Liver (tissue), 9 donors: Measurements from ENCODE around the gene CEACAM19. TPM values are rescaled to one million over a fixed set of nuclear protein-coding genes. Genes with fewer than 3 reads are reported as not detected.

Source experiments
- DNase-seq: peaks from one replicate; pipeline ENCODE4 v3.0.0-alpha.2; 2017; ENCODE audit warnings: low spot score
- H3K27ac ChIP-seq, 2 donors: one replicate each; pipeline ENCODE4 v1.7.0; 2013; ENCODE audit warnings: inconsistent platforms in 2 of 2, low read length in 2 of 2, control low read depth in 1 of 2, low read depth in 1 of 2, mild to moderate bottlenecking in 1 of 2
- H3K27me3 ChIP-seq, 4 donors: one replicate each; pipeline versions ENCODE4 v1.6.1 to v1.7.0; 2013; ENCODE audit warnings: low read length in 3 of 4, inconsistent platforms in 1 of 4, mild to moderate bottlenecking in 1 of 4, moderate library complexity in 1 of 4; ENCODE audit not compliant: control insufficient read depth in 4 of 4, insufficient read depth in 4 of 4
- H3K36me3 ChIP-seq, 4 donors: one replicate each; pipeline versions ENCODE4 v1.6.1 to v1.7.0; 2013; ENCODE audit warnings: low read length in 3 of 4, mild to moderate bottlenecking in 3 of 4, low read depth in 1 of 4, moderate library complexity in 1 of 4; ENCODE audit not compliant: control insufficient read depth in 4 of 4, insufficient read depth in 3 of 4
- H3K4me1 ChIP-seq, 4 donors: one replicate each; pipeline versions ENCODE4 v1.6.1 to v1.7.0; 2013; ENCODE audit warnings: low read length in 3 of 4, mild to moderate bottlenecking in 3 of 4, moderate library complexity in 1 of 4; ENCODE audit not compliant: control insufficient read depth in 4 of 4, insufficient read depth in 4 of 4
- H3K4me3 ChIP-seq, 3 donors: one replicate each; pipeline versions ENCODE4 v1.6.1 to v1.7.0; 2013; ENCODE audit warnings: low read length in 3 of 3, control low read depth in 1 of 3, low read depth in 1 of 3, mild to moderate bottlenecking in 1 of 3
- H3K9ac ChIP-seq, 2 donors: one replicate each; pipeline ENCODE4 v1.7.0; 2013; ENCODE audit warnings: low read length in 2 of 2, mild to moderate bottlenecking in 2 of 2, moderate library complexity in 2 of 2, control low read depth in 1 of 2, low read depth in 1 of 2
- H3K9me3 ChIP-seq, 4 donors: one replicate each; pipeline versions ENCODE4 v1.6.1 to v1.7.0; 2013; ENCODE audit warnings: low read length in 3 of 4; ENCODE audit not compliant: control insufficient read depth in 4 of 4
- ATF3 ChIP-seq: IDR thresholded peaks from 2 replicates; pipeline ENCODE4 v1.6.1; 2016; ENCODE audit warnings: antibody characterized with exemption
- CTCF ChIP-seq: fragments of 150-350 bp; IDR thresholded peaks from 2 replicates; pipeline ENCODE4 v1.5.1; 2017; ENCODE audit warnings: improper control_type of control experiment, low read depth, low read length; ENCODE audit not compliant: missing input control
- EGR1 ChIP-seq, 2 donors: IDR thresholded peaks; 2 replicates each; pipeline ENCODE4 v1.6.1; 2016 to 2018; ENCODE audit warnings: antibody characterized with exemption in 2 of 2, low read depth in 2 of 2
- FOXA1 ChIP-seq: IDR thresholded peaks from 2 replicates; pipeline ENCODE4 v1.6.1; 2016; ENCODE audit warnings: antibody characterized with exemption
- FOXA2 ChIP-seq: IDR thresholded peaks from 2 replicates; pipeline ENCODE4 v1.6.1; 2016; ENCODE audit warnings: antibody characterized with exemption
- HNF4A ChIP-seq, 2 donors: conservative IDR thresholded peaks; 2 replicates each; pipeline ENCODE4 v1.6.1; 2016; ENCODE audit warnings: antibody characterized with exemption in 2 of 2, mild to moderate bottlenecking in 2 of 2
- HNF4G ChIP-seq: IDR thresholded peaks from 2 replicates; pipeline ENCODE4 v1.6.1; 2016; ENCODE audit warnings: antibody characterized with exemption
- JUND ChIP-seq, 2 donors: IDR thresholded peaks; 2 replicates each; pipeline ENCODE4 v1.6.1; 2016; ENCODE audit warnings: antibody characterized with exemption in 2 of 2
- MAX ChIP-seq: IDR thresholded peaks from 2 replicates; pipeline ENCODE4 v1.6.1; 2016; ENCODE audit warnings: antibody characterized with exemption
- NR2F2 ChIP-seq: IDR thresholded peaks from 2 replicates; pipeline ENCODE4 v1.6.1; 2016; ENCODE audit warnings: antibody characterized with exemption
- RAD21 ChIP-seq, 2 donors: IDR thresholded peaks; 2 replicates each; pipeline ENCODE4 v1.6.1; 2016; ENCODE audit warnings: antibody characterized with exemption in 2 of 2, mild to moderate bottlenecking in 2 of 2
- REST ChIP-seq: IDR thresholded peaks from 2 replicates; pipeline ENCODE4 v1.6.1; 2016; ENCODE audit warnings: antibody characterized with exemption, mild to moderate bottlenecking
- RXRA ChIP-seq, 2 donors: IDR thresholded peaks; 2 replicates each; pipeline ENCODE4 v1.6.1; 2017 to 2018; ENCODE audit warnings: antibody characterized with exemption in 2 of 2, mild to moderate bottlenecking in 1 of 2
- SP1 ChIP-seq: IDR thresholded peaks from 2 replicates; pipeline ENCODE4 v1.6.1; 2018; ENCODE audit warnings: antibody characterized with exemption, mild to moderate bottlenecking
- TAF1 ChIP-seq: conservative IDR thresholded peaks from 2 replicates; pipeline ENCODE4 v1.6.1; 2016; ENCODE audit warnings: antibody characterized with exemption, mild to moderate bottlenecking
- ZBTB33 ChIP-seq: IDR thresholded peaks from 2 replicates; pipeline ENCODE4 v1.6.1; 2016; ENCODE audit warnings: antibody characterized with exemption
- WGBS: extraction: QIAGEN DNeasy Blood & Tissue Kit; methylation state at CpG from one replicate; pipeline ENCODE4 v1.1.7; 2013; 5-methylcytosine and 5-hydroxymethylcytosine counted together
- polyA plus RNA-seq, 2 donors: library from polyadenylated mRNA; stranded (reverse) in 1 of 2; unstranded in 1 of 2; fragments of 200-250 nt in 1 of 2; fragments of >200 nt in 1 of 2; fragmentation: Nextera tagmentation in 1 of 2; extraction: Ambion mirVana in 1 of 2; gene quantifications; one replicate each; pipeline versions ENCODE4 v1.2.1 to v1.2.3, GENCODE V29; 2013 to 2015
- total RNA-seq, 2 donors: library from RNA; depleted of rRNA; stranded (reverse); fragments of >200 nt; gene quantifications; one replicate each; pipeline ENCODE4 v1.2.3, GENCODE V29; 2014
- donor health status: healthy.
- donor health status: healthy.
- donor health status: healthy.
- donor health status: healthy.
- donor health status: healthy.

CEACAM19 gene
- total and polyA plus RNA-seq, 4 donors = 0.75 to 2.6 (median 1.3) TPM

DNA sequence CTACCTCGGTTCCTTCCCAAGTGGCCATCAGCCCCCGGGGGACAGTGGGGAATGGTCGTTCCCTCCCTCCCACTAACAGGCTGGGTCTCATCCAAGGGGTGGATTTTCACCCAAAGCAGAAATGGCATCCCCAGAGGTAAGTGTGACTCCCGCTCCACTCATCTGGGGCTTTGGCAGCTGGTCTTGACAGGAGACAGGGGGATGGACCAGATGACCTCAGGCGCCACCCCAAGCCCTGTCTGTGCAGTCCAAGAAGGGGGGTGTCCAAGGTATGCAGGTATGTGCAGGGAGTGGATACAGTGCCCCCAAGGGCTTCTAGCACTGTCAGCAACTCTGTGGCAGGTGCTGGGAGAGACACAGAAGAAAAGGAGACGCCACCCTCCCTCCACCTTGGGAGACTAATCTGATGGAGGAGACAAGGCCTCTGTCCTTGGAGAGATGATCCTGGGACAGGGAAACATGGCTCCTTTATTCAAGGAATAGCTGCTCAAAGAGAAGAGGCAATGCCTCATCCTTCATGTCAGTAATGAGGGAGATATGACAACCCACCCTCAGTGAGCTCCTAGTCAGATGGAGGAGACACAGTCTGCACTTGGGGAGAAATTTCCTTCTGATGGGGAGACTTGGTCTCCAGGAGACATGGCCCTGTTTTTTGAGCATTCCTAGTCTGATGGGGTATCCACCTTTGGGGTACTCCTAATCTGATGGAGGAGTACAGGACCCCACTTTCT, 35.4 kb downstream of the CEACAM19 start:
- DNase-seq = no peak
- Histone ChIP-seq H3K9me3 (no peaks in the 10 kb centered on the region), H3K4me1 (no peaks in the 10 kb centered on the region), H3K9ac (no peak overlapping the region), H3K36me3 (peaks cover 0 to 2% (median 0%) of the 10 kb centered on the region in 4 donors), H3K27ac (no peak overlapping the region), H3K27me3 (no peaks in the 10 kb centered on the region), H3K4me3 (no peak overlapping the region)
- 90% methylated on average over 6 of the region's 6 CpGs for WGBS
- no peak for TF ChIP-seq REST
- no peak for TF ChIP-seq NR2F2
- TF ChIP-seq ZBTB33 = no peak
- no peak for TF ChIP-seq JUND (IDR thresholded peaks at IDR 0.05)
- no peak for TF ChIP-seq MAX
- no peak for TF ChIP-seq CTCF
- no peak for TF ChIP-seq HNF4G
- no peak for TF ChIP-seq TAF1
- TF ChIP-seq FOXA1 = no peak
- TF ChIP-seq ATF3 = no peak
- no peak for TF ChIP-seq FOXA2
- TF ChIP-seq RXRA (IDR thresholded peaks at IDR 0.05) = no peak
- no peak for TF ChIP-seq HNF4A (conservative IDR thresholded peaks at IDR 0.05)
- TF ChIP-seq RAD21 (IDR thresholded peaks at IDR 0.05) = no peak
- no peak for TF ChIP-seq EGR1 (IDR thresholded peaks at IDR 0.05; ENCODE audit: low read depth in 2 of 2)
- no peak for TF ChIP-seq SP1
